ENCODE data around the gene EIF4H.
"Not testable (repeated sequence)": the region's sequence is repeated elsewhere in the genome, so short reads cannot be mapped to it uniquely, and the experiment has no call there.

The EIF4H gene

DNA sequence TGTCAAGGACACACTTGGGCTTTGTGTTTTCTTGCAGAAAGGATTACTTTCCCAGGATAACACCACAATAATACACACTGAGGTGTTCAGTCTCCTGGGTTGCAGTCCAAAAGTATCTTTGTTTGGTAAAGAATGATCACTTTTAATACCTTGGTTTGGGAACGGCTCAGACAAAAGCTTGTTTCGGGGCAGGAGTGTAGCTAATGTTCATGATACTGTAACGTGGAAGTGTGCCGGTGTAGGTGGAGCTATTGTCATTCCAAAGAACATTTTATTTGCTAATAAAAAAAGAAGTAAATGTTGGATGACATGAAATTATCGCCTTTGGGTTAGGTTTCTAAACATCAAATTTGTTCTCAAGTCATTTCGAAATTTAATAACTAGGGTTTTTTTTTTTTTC, 1.2 kb downstream of the EIF4H start:
- DNase-seq = no peak

DNA sequence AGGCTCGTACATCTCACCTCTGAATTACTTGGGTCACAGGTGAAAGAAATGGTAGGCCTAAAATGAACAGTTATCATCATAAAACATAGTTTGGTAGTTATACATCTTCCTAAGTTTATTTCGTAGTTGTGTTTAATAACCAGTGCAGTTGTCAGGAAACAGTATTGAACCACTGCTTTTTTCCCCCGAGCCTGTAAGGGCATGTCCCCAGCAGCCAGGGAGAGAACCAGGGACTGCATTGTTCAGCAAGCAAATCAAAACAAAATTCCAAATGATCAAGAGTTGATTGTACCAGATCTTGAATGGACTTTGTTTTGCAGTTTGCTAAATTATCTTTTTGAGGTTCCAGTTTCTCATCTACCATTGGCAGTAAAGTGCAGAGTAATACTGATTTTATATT, 2.4 kb downstream of the EIF4H start:
- DNase-seq = no peak

DNA sequence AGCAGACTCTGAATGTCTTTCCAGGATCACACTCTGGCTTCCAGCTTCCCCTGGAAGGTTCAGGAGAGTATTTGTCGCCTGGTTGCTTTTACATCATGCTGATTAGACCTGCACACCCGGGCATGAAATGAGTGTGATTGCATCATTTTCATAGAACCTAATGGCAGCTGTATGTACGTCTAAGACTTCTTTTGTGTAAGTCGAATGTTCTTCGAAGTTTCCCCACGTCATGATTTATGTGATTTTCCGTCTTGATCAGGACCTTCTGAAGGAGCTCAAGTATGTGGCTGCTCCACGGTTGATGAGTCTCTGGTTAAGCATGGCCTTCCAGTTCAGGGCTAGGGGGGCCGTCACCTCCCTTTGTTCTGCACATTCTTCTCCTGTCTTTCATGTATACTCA, 4.5 kb downstream of the EIF4H start:
- no peak for DNase-seq

DNA sequence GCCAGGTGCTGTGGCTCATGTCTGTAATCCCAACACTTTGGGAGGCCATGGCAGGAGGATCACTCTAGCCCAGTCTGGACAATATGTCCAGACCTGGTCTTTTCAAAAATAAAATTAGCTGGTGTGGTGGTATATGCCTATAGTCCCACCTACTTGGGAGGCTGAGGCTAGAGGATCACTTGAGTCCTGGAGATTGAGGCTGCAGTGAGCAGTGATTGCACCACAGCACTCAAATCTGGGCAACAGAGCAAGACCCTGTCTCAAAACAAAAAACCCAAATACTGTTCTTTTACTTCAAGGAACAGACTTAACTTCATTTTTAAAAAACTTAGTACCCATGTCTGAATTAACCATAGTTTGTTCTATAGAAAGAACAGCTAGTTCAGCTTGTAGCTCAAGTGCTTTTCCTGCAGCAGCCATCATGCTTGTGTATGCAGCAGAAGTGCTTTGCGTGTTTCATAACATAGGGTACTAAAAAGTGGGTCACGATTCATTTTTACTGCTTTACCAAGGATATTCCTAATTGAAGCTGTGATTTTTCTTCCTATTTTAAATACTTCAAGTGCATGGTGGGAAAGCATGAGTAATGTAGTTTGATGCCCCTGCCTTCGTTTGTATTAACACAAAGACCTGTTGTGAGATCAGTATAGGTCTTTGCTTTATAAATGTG, 5.9 kb downstream of the EIF4H start:
- no peak for DNase-seq

DNA sequence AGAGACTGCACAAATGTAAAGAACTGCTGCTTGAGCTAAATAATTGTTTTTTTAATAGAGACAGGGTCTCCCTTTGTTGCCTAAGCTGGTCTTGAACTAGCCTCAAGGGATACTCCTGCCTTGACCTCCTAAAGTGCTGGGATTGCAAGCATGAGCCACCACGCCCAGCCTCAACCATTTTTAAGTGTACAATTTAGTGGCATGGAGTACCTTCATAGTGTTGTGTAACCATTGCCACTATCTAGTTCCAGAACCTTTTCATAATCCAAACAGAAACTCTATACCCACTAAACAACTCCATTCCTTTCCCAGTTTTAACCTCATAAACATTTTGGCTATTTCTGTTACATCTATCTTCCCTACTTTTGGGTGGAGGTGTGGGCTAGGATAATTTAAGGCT, 6.7 kb downstream of the EIF4H start:
- no peak for DNase-seq

DNA sequence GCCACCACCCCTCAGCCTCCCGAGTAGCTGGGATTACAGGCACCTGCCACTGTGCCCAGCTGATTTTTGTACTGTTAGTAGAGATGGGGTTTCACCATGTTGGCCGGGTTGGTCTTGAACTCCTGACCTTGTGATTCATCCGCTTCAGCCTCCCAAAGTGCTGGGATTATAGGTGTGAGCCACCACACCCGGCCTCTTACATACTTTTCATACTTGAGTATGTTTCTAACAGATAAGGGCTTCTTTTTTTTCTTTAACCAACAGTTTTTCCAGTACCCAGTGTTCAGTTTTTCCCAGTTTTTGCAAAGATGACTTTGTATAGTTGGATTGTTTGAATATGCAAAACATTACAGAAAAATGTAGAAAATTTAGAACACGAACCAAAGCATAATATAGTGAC, 7.7 kb downstream of the EIF4H start:
- no peak for DNase-seq

DNA sequence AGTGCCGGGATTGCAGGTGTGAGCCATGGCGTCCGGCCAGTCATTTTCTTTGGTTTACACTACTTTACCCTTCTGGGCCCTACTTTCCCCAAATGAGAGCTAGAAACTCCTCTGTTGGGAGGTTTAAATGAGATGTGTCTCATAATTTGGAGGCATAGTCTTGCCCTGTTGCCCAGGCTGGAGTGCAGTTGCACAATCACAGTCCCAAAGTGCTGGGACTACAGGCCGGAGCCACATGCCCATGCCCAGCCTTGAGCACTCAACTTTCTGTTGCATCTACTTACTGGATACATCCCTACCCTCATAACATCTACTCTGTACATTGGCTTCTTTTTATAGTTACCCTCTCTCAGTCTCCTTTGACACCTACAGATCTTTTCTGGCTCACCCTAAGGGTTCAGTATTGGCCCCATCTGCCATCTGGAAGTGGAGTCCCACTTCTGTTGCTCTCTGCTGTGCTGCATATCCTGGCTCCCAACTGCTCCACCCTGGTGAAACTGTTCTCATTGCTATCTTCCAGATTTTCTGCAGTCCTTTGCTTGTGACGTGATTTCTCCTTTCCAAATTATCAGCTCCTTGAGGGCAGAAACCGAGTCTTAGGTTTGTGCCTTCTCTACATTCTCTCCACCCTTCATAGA, 8.4 kb downstream of the EIF4H start:
- DNase-seq = no peak

DNA sequence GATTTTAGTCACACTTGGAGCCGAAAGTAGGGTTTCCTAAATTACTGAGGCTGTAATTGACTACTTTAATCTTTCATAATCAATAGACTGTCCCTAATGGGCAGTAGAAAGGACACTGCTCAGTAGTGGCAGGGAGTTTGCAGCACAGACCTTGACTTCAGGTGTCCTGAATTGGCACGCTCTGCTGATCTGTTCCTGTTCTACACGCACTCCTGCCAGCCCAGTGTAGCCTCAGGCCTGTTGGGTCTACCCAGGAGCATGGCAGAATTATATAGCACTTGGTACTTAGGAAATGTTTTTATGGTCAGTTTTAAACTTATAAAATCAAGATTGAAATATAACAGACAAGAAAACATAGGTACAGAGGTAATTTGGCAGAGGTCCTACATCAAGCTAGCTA, 9.0 kb downstream of the EIF4H start:
- DNase-seq = no peak

DNA sequence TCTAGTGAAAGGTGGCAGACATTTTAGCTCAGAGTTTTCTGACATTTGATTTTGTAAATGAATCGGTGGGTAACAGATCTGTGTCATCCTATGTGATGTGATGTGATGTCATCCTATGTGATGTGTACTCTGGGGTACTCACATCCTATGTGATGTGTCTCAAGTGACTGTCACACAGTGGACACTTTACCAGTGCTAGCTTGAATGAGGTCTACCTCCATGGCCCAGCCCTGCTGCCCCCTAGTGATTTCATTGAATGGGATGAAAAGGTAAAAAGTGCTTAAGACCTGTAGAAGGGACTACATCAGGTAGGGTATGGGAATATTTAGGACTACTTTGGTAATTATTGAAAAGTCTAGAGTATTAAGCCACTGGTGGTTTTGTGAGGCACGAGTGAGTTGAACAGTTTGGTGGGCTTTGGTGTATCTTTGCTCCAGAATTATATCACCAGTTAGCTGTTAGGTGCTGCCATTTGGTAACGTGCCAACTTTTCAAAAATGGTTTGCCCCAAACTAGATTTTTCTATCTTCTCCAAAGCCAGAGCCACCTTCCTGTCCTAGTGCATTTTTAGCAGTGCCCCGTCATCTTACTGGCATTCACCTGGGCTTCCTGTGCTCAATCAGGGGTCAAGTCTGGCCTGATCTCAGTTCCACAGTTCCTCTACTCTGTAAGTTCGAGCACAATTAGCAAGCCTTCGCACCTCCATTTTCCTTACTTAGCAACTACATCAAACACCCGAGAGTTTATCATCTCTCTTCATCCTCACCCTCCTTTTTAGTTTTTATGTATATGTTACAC, 9.7 kb downstream of the EIF4H start:
- peak; percentile 18 to 56 (median 55) for DNase-seq

DNA sequence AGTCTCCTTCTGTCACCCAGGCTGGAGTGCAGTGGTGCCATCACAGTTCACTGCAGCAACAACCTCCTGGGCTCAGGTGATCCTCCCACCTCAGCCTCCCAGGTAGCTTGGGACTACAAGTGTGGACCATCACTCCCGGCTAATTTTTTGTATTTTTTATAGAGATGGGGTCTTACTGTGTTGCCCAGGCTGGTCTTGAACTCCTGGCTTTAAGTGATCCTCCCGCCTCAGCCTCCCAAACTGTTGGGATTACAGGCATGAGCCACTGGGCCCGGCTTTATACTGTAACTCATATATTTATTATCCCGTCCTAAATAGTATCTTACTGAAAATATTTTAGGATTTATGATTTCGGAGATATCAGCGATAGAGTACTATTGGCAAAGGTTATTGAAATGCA, 10.9 kb downstream of the EIF4H start:
- no peak for DNase-seq

DNA sequence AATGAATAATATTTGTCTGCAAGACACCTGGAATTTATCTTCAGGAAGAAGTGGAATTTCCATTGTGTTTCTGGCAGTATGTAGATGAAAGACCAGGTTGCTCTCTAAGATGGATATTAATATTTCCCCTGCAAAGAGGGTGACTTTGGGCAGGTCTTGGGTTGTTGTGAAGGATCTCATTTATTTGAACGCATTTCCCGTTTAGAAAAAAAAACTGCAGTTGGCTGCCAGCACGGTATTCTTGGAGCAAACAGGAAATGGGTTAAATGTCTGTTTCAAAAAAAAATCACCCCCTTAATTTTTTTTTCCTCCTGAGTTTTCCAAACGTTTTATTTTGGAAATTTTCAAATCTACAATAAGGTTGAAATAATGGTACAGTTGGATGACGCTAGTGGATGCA, 11.5 kb downstream of the EIF4H start:
- DNase-seq = no peak

DNA sequence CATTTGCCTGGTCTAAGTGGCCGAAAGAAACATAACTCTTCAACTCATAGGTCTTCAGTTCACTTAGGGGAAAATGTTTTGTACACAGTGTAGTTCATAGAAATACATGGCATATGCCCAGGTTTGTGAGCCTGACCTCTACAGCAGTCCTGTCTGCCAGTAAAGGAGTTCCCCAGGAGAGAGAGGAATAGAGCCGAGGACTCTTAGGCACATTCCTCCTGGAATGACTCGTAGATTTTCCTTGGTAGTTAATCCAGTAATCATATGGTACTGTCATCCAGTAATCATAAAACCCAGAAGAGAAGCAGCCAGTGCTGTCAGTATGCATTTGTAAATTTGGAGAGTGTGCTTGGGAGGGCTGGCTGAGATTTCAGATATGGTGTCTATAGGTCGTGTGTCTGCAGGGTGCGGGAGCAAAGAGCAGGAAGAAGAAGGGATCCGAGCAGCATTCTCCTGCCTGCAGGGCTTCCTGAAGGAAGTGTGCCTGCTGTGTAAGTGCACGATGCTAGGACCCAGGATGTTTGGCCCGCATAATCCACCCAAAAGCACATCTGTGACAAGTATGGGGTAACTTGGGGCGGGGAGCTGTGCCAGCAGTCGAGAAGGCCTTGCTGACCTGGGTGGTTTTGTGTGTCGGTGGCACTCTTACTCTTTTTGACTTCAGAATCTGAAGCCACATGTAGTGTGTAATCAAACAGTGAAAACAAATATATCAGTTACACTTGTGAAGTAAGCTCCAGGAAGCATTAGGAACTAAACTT, 13.9 kb downstream of the EIF4H start:
- no peak for DNase-seq

DNA sequence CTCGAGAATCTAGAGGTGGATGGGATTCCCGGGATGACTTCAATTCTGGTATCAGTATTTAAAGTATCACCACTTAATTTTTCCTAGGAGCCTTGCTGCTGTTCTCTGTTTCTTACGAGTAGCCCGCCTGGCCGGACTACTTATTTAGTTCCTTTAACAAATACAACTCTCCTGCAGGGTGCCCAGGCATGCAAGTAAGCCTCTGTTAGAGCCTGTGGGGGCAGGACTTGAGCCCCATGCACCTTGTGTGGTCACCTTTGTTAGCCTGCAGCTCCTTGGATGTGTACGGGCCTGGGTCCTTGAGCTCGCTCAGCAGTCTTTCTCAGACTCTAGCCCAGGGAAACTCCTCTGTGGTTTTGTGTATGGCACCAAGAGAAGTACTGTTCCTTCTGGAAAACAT, 16.1 kb downstream of the EIF4H start:
- no peak for DNase-seq

DNA sequence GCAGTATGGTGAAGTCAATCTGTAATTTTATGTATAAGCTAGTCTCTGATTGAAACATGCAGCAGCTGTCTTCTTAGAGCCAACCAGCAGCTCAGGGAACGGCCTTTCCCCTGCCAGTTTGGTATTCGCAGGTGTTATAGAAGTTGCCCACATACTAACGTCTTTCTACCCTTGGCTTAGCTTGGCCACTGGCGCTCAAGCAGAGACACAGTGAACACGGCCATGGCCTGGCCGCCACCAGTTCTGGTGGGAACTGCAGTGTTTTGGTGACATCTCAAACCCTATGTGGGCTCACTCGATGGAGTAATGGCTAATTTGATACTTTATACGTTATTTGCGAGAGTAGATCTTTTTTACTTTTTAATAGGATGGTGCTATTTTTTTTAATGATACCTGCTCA, 17.1 kb downstream of the EIF4H start:
- DNase-seq = no peak

DNA sequence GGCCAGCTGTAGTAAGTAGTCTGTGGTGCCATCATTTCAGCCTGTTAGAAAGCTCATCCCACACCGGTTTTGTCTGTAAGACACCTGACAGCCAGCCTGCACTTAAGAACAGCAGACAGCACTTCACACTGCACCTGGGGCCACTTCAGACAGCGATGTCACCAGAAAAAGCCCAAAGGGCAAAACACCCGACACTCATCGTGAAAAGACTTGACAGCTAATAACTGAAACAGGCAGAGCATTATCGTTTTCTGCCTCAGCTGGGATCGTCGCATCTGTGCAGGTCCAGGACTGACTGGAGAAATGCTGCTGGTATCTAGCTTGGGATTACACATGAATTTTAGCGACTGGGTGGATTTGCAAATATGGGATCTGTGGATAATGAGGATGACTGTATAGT, 18.9 kb downstream of the EIF4H start:
- no peak for DNase-seq

DNA sequence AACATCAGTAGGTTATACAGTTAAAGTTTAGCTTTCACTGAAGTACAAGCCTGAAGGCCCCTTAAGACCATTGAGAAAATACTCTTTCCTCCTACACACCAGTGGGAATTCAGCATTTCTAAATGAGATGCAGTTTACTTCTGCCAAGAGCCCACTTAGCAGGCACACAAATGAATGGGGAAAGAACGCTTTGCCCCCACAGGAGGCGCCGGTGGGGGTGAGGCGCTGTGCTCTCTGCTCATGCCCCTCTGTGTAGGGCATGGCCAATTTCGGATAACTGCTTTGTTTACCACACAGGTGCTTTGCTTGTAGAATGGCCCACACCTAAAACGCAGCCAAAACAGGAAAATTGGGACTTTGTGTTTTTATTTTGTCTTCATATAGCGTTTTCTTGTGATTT, 19.8 kb downstream of the EIF4H start:
- DNase-seq = no peak

DNA sequence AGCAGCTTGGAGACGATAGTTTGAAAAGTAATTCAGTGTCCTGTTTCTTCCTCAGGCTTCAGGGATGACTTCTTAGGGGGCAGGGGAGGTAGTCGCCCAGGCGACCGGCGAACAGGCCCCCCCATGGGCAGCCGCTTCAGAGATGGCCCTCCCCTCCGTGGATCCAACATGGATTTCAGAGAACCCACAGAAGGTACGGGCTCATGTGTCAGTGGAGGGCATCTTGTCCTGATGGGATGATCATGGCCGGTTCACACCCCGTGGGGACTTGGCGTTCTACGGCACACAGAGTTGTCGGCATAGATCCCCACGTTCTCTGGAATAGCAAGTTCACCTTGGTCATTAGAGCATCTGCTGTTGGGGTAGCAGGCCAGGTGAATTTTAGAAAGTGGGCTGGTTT, 20.5 kb downstream of the EIF4H start:
- no peak for DNase-seq

DNA sequence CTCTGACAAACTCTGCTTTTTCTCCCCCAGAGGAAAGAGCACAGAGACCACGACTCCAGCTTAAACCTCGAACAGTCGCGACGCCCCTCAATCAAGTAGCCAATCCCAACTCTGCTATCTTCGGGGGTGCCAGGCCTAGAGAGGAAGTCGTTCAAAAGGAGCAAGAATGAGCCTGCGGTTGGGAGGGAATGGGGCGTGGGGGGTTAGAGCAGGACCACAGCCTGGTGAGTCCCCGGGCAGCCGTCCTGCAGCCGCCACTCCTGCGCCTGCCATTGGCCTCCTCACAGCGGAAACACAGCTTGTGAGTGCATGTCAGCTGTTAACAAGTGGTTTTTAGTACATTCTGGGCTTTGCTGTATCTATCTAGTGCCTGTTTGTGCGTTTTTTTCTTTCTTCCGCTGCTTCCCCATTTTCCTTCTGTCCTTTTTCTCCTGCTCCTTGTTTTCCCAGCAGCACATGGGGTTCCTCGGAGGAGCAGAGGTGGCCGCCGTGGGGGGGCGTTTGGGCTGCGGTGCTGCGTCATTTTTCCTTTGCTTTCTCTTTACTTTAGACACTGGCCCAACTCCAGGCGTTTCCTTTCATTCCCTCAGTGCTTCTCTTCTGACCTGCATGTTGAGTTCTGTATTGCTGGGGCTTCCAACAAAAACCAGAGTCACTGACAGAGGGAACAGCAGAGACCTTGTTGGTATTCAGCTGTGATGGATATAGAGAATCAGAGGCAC, 21.1 kb downstream of the EIF4H start:
- not testable (repeated sequence) for DNase-seq

DNA sequence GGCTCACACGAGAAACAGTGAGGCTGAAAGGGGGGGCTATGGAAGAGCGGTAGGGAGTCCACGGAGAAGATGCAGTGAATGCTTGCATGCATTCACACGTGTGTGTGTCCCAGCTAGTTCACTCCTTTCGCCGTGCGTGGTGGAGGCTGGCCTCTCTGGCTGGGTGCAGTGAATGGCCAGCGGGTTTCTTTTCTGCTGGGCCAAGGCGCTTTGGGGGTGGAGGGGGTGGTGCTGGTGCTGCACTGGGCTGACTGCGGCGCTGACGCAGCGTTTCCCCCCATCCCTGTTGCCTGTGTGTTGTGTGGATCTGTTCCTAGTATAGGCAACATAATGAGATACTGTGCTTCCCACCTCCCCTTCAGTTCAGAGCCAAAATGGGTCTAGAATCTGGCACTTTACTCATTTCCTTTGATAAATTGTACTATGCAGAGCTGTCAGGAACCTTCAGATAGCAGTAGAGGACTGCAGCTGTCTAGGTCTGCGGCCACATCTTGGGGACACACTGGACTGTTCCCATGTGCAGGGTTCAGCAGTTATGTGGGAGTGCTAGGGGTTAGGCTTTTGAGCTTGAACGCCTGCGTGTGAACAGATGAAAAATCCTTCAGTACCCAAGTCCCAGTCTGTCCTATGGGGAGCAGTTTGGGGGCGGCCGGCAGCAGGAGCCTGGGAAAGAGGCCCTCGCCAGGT, 22.0 kb downstream of the EIF4H start:
- not testable (repeated sequence) for DNase-seq

DNA sequence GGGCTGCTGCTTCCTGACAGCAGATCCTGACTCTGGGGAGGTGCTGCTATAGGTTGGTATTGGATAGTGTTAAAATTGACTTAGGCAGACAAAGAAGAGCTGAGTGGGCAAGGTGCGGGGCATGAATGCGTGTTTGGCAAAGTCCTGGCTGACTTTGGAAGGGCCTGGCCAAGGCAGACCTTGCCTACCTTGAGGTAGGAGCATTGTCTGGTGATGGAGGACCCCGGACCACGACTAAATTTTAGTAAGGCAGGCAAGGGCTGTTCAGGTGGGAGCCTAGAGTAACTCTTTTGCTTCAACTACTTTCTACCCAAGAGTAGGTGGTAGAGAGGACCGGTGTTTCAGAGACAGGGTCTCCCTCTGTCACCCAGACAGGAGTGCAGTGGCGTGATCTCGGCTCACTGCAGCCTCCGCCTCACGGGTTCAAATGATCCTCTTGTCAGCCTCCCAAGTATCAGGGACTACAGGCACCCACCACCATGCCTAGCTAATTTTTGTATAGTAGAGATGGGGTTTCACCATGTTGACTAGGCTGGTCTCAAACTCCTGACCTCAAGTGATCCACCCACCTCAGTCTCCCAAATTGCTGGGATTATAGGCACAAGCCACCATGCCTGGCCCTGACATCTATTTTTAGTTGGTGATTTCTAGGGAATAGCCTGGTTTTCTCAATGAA, 23.4 kb downstream of the EIF4H start:
- DNase-seq = no peak

DNA sequence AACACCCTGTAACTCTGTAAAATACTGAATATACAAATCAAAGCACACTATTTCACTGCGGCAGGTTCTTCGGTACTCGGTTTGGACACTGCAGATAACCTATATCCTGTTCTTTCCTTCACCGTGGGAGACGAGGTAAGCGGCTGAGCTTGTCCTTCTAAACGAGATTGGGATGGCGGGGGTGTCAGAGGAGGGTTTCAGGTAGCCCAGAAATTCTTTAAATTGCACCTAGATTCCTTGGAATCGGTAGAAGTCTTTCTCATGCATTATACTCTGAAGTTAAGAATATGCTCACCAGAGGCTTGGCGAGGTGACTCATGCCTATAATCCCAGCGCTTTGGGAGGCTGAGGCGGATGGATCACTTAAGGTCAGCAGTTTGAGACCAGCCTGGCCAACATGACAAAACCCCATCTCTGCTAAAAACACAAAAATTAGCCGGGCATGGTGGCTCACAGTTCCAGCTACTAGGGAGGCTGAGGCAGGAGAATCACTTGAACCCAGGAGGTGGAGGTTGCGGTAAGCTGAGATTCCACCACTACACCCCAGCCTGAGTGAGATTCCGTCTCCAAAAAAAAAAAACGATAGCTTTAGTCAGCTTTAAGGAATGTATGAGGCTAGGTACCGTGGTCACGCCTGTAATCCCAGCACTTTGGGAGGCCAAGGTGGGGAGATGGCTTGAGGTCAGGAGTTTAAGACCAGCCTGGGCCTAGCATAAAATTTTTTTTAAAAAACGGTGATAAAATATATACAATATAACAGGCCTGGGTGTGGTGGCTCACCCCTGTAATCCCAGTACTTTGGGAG, 25.6 kb downstream of the EIF4H start:
- no peak for DNase-seq

Data from suppressor macrophage treated with lipopolysaccharide for 1 hour (primary cell).